OCI-LY7 (cell line): ENCODE data around the gene VTI1A. TPM values are rescaled to one million over a fixed set of nuclear protein-coding genes. Genes with fewer than 3 reads are reported as not detected.

Experiments
- BruUV-seq: library from RNA; stranded (reverse); fragments of 400-500 nt; replicated peaks from 2 replicates; lab custom pipeline; 2021; lab: Mats Ljungman, UMichigan
- CTCF ChIA-PET: fragments of 300-600 bp; sonication (Branson Sonifier 250); formaldehyde crosslinking; loops from one replicate; lab custom pipeline; 2022; ENCODE audit warnings: antibody characterized with exemption; ENCODE audit not compliant: unreplicated experiment; lab: Charles Lee
- POLR2A ChIA-PET: fragments of 300-600 bp; sonication (Branson Sonifier 250); formaldehyde crosslinking; loops from one replicate; lab custom pipeline; 2022; ENCODE audit warnings: antibody characterized with exemption; lab: Charles Lee
- DNase-seq: peaks from one replicate; pipeline ENCODE4 v3.0.0-alpha.2; 2015; ENCODE audit warnings: low spot score
- H2AFZ ChIP-seq: fragments of 200-600 bp; sonication (generic), shearing (Covaris generic); 2 replicates; pipeline ENCODE4 v1.6.1; 2014; ENCODE audit warnings: mild to moderate bottlenecking, antibody characterized with exemption, low read length, moderate library complexity
- H3K27ac ChIP-seq: fragments of 200-600 bp; sonication (generic); 2 replicates; pipeline ENCODE4 v1.5.1; 2014; ENCODE audit warnings: mixed run types, low read depth, mild to moderate bottlenecking, moderate library complexity, low read length, inconsistent platforms; ENCODE audit not compliant: poor library complexity, severe bottlenecking
- H3K36me3 ChIP-seq: fragments of 200-600 bp; sonication (generic); 2 replicates; pipeline ENCODE4 v1.6.1; 2014; ENCODE audit warnings: mild to moderate bottlenecking, antibody characterized with exemption, low read length, moderate library complexity, mixed read lengths; ENCODE audit not compliant: insufficient read depth
- H3K4me1 ChIP-seq: fragments of 200-600 bp; sonication (generic); 2 replicates; pipeline ENCODE4 v1.5.1; 2014; ENCODE audit warnings: mild to moderate bottlenecking, low read length; ENCODE audit not compliant: insufficient read depth, poor library complexity, severe bottlenecking
- H3K4me2 ChIP-seq: fragments of 200-600 bp; sonication (generic); 2 replicates; pipeline ENCODE4 v1.6.1; 2014; ENCODE audit warnings: mild to moderate bottlenecking, low read length
- H3K4me3 ChIP-seq: fragments of 200-600 bp; sonication (generic); 2 replicates; pipeline ENCODE4 v1.5.1; 2014; ENCODE audit warnings: mild to moderate bottlenecking, low read depth, low read length; ENCODE audit not compliant: poor library complexity, severe bottlenecking
- H3K79me2 ChIP-seq: fragments of 200-600 bp; sonication (generic); 2 replicates; pipeline ENCODE4 v1.6.1; 2016; ENCODE audit warnings: low read depth, mild to moderate bottlenecking, low read length, moderate library complexity, mixed read lengths; ENCODE audit not compliant: insufficient read depth
- H3K9me2 ChIP-seq: fragments of 200-600 bp; sonication (generic); 2 replicates; pipeline ENCODE4 v1.6.1; 2016; ENCODE audit warnings: mild to moderate bottlenecking, low read length, mixed read lengths; ENCODE audit not compliant: insufficient read depth
- H3K9me3 ChIP-seq: fragments of 200-600 bp; sonication (generic); 2 replicates; pipeline ENCODE4 v1.6.1; 2014; ENCODE audit warnings: mild to moderate bottlenecking, mixed run types, low read length, mixed read lengths
- H4K20me1 ChIP-seq: fragments of 200-600 bp; sonication (generic); 2 replicates; pipeline ENCODE4 v1.6.1; 2014; ENCODE audit warnings: mild to moderate bottlenecking, antibody characterized with exemption, low read length, moderate library complexity, mixed read lengths; ENCODE audit not compliant: insufficient read depth
- EZH2phosphoT487 ChIP-seq: fragments of 200-600 bp; sonication (generic); IDR thresholded peaks from 2 replicates; pipeline ENCODE4 v1.6.1; 2018; ENCODE audit warnings: low read depth, borderline replicate concordance, mild to moderate bottlenecking, mixed run types, antibody characterized with exemption, low read length, moderate library complexity, mixed read lengths
- intact Hi-C: fragments of 100-400 bp; cut with micrococcal nuclease; formaldehyde crosslinking; loops from one replicate; pipeline ENCODE4 v1.10.0; 2022; ENCODE audit not compliant: unreplicated experiment
- total RNA-seq, 2 experiments: library from RNA; depleted of rRNA in 1 of 2; stranded (reverse); fragments of >200 nt in 1 of 2; shearing (Covaris generic) in 1 of 2; gene quantifications; 2 replicates each; pipeline ENCODE4 v1.2.3, GENCODE V29; 2014 to 2022
- TF ChIP-seq, protein P1 (sequence below): fragments of 200-600 bp; sonication (generic); conservative IDR thresholded peaks from 2 replicates; pipeline ENCODE4 v1.5.1; 2014; ENCODE audit warnings: mild to moderate bottlenecking, antibody characterized with exemption, low read length, moderate library complexity, mixed read lengths

VTI1A gene
- total RNA-seq, 2 experiments from 2014 or later, result 39.4 to 45.2 TPM

DNA sequence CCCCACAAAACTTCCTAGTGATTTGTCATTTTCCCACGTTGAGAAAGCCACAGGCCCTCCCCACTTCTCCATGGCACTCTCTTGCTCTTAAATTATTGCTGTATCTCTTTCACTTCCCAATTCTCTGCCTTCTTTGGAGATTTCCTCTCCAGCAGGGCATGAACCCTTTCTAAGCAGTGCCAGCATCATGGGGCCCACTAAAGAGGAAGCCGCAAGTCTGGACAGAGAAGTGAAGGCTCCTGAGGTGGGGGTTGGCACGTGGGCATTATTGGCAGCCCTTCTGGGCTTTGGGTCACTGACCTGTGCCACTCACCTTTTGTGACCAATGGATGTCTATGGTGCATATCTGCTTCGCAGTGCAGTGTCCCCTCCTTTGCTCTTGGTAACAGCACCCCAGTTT is 405.3 kb downstream of the VTI1A start:
- intact Hi-C loops, result no loop called here
- no peaks in the 10 kb centered on the region for H3K9me2 ChIP-seq
- DNase-seq, result no peak
- no peak overlapping the region for H3K4me3 ChIP-seq
- no peaks in the 10 kb centered on the region for H4K20me1 ChIP-seq
- no peaks in the 10 kb centered on the region for H3K79me2 ChIP-seq
- H3K4me2 ChIP-seq, result no peak overlapping the region
- H3K4me1 ChIP-seq, result no peaks in the 10 kb centered on the region
- H3K27ac ChIP-seq, result no peak overlapping the region
- TF ChIP-seq, protein P1, sequence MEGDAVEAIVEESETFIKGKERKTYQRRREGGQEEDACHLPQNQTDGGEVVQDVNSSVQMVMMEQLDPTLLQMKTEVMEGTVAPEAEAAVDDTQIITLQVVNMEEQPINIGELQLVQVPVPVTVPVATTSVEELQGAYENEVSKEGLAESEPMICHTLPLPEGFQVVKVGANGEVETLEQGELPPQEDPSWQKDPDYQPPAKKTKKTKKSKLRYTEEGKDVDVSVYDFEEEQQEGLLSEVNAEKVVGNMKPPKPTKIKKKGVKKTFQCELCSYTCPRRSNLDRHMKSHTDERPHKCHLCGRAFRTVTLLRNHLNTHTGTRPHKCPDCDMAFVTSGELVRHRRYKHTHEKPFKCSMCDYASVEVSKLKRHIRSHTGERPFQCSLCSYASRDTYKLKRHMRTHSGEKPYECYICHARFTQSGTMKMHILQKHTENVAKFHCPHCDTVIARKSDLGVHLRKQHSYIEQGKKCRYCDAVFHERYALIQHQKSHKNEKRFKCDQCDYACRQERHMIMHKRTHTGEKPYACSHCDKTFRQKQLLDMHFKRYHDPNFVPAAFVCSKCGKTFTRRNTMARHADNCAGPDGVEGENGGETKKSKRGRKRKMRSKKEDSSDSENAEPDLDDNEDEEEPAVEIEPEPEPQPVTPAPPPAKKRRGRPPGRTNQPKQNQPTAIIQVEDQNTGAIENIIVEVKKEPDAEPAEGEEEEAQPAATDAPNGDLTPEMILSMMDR, result no peak
- no peak for TF ChIP-seq EZH2phosphoT487
- BruUV-seq, result no TSS peak
- POLR2A ChIA-PET, result no interaction called here
- CTCF ChIA-PET, result no interaction called here
- no peak overlapping the region for H2AFZ ChIP-seq
- no peaks in the 10 kb centered on the region for H3K9me3 ChIP-seq
- no peaks in the 10 kb centered on the region for H3K36me3 ChIP-seq

DNA sequence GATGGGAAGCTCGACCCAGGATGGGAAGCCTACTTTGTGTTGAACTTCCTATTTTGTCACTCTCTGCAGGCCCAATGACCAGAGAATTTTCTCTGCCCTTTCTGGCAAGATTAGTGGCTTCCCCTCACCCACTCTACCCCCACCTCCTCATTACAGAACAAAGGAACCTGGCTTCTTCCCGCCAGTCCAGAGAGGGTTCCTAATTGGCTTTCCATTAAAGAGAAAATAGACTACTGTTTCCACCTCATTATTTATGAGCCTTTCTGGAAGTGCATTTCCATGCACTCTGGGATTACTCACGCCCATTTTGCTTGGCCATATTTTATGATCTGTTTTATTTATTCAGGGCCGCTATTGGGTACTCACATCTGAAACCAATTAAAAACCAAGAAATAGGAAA is 408.1 kb downstream of the VTI1A start:
- Histone ChIP-seq H3K36me3 (no peaks in the 10 kb centered on the region), H3K27ac (no peak overlapping the region), H3K9me2 (no peaks in the 10 kb centered on the region), H3K9me3 (no peaks in the 10 kb centered on the region), H3K4me1 (no peaks in the 10 kb centered on the region), H3K4me2 (no peak overlapping the region), H3K4me3 (no peak overlapping the region), H2AFZ (no peak overlapping the region), H3K79me2 (no peaks in the 10 kb centered on the region), H4K20me1 (no peaks in the 10 kb centered on the region)
- intact Hi-C loops, result no loop called here
- ChIA-PET CTCF (no interaction called here), POLR2A (no interaction called here)
- no peak for TF ChIP-seq EZH2phosphoT487
- TF ChIP-seq, protein P1, result no peak
- DNase-seq, result no peak
- BruUV-seq, result no TSS peak

- Histone ChIP-seq H2AFZ (no peak overlapping the region), H3K27ac (no peak overlapping the region), H3K9me2 (no peaks in the 10 kb centered on the region), H3K36me3 (no peaks in the 10 kb centered on the region), H3K4me3 (no peak overlapping the region), H3K4me1 (no peaks in the 10 kb centered on the region), H4K20me1 (no peaks in the 10 kb centered on the region), H3K4me2 (no peak overlapping the region), H3K79me2 (no peaks in the 10 kb centered on the region), H3K9me3 (no peaks in the 10 kb centered on the region)
- no TSS peak for BruUV-seq
- TF ChIP-seq, protein P1, result no peak
- TF ChIP-seq EZH2phosphoT487, result no peak
- DNase-seq, result no peak
- intact Hi-C loops, result no loop called here
- POLR2A ChIA-PET, result no interaction called here
- CTCF ChIA-PET, result no interaction called here
These were observed 410.5 kb downstream of the VTI1A start for GRCh38 chr10:112857493-112857892.
